Measurements from ENCODE around the gene OOSP1.
"Not testable (repeated sequence)": the region's sequence is repeated elsewhere in the genome, so short reads cannot be mapped to it uniquely, and the experiment has no call there.

Gene OOSP1

DNA sequence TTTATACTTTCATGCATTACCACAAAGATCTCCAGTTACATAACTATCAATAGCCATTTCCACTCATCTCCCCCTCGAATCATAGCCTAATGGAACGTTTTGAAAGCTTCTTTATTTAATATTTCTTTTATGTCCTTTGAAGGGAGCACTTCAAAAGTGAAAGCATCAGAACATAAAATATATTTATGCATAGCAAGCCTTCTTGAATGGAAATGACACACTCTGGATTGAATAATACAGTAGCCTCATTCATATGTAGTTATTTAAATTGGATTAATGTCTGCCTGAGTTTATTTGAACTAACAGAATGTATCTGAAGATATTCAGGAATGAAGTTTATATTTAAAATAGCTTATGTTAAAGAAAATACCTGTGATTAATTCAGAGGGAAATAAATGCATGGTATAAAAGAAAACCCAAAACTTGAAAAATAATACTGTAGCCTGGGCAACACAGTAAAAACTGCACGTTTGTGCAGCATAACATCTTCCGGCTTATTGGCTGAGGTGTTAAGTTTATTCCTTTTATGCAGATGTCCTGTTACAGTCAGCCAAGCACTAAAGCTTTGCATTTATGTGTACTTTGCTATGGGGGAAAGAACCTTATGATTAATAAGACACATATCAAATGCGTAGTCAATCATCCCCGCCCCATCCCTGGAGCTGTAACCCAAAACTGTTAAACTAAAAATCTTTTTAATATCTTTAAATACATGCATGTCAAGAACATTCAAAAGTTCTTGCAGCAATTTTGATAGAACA lies 37.7 kb upstream of the OOSP1 start:
- no peak overlapping the region for H3K27ac ChIP-seq (replicated peaks)
- no peak for TF ChIP-seq SPI1 (IDR thresholded peaks at IDR 0.05; ENCODE audit: borderline replicate concordance, low read depth)
- TF ChIP-seq POLR2AphosphoS5 (IDR thresholded peaks at IDR 0.05; ENCODE audit: low read depth): no peak
- no peak for TF ChIP-seq CTCF (IDR thresholded peaks at IDR 0.05; ENCODE audit: insufficient read depth, low read length)
- TF ChIP-seq REST (IDR thresholded peaks at IDR 0.05; ENCODE audit: insufficient replicate concordance, low read depth): no peak
- no peak for TF ChIP-seq GABPA (IDR thresholded peaks at IDR 0.05; ENCODE audit: low read depth)
- no peak for DNase-seq (ENCODE audit: low read depth in 1 of 2, low spot score in 1 of 2)
- H3K27me3 ChIP-seq (ENCODE audit: insufficient read depth, poor library complexity, severe bottlenecking): no peaks in the 10 kb centered on the region
- H3K4me3 ChIP-seq (replicated peaks; ENCODE audit: insufficient read depth, low read length): no peak overlapping the region

DNA sequence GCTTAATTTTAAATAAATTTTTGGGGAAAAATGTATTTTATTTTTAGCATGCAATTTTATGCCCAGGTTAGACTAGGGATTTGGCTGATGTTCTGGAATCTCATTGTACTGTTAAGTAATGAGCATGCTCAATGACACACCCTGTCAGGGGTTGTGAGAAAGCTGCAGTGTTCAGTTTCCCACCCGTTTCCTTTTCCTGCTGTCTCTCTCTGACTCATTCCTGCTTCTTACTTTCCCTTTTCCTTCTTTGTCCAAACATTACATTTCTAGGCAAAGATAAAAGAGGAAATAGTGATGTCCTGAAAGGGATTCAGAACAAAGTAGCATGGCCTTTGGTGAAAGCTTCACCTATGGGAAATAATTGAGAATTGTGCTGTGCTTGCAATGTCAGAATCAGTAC lies 36.9 kb upstream of the OOSP1 start:
- no peak for DNase-seq (ENCODE audit: low read depth in 1 of 2, low spot score in 1 of 2)
- H3K4me3 ChIP-seq (replicated peaks; ENCODE audit: insufficient read depth, low read length): no peak overlapping the region

GRCh38 chr11:59903569-59903968 lies 34.7 kb upstream of the OOSP1 start:
- H3K4me3 ChIP-seq (replicated peaks; ENCODE audit: insufficient read depth, low read length); DNase-seq (ENCODE audit: low read depth in 1 of 2, low spot score in 1 of 2); H3K27me3 ChIP-seq (ENCODE audit: insufficient read depth, poor library complexity, severe bottlenecking); H3K27ac ChIP-seq (replicated peaks): not testable (repeated sequence)

More for the DNA sequence above, 36.9 kb upstream of the OOSP1 start:
- H3K27ac ChIP-seq (replicated peaks): no peak overlapping the region
- TF ChIP-seq CTCF (IDR thresholded peaks at IDR 0.05; ENCODE audit: insufficient read depth, low read length) (no peak), POLR2AphosphoS5 (IDR thresholded peaks at IDR 0.05; ENCODE audit: low read depth) (no peak), GABPA (IDR thresholded peaks at IDR 0.05; ENCODE audit: low read depth) (no peak), SPI1 (IDR thresholded peaks at IDR 0.05; ENCODE audit: borderline replicate concordance, low read depth) (no peak), REST (IDR thresholded peaks at IDR 0.05; ENCODE audit: insufficient replicate concordance, low read depth) (no peak)
- no peaks in the 10 kb centered on the region for H3K27me3 ChIP-seq (ENCODE audit: insufficient read depth, poor library complexity, severe bottlenecking)

- Histone ChIP-seq H3K4me3 (replicated peaks; ENCODE audit: insufficient read depth, low read length) (no peak overlapping the region), H3K27me3 (ENCODE audit: insufficient read depth, poor library complexity, severe bottlenecking) (no peaks in the 10 kb centered on the region), H3K27ac (replicated peaks) (no peak overlapping the region)
- TF ChIP-seq GABPA (IDR thresholded peaks at IDR 0.05; ENCODE audit: low read depth) (no peak), CTCF (IDR thresholded peaks at IDR 0.05; ENCODE audit: insufficient read depth, low read length) (no peak), SPI1 (IDR thresholded peaks at IDR 0.05; ENCODE audit: borderline replicate concordance, low read depth) (no peak), REST (IDR thresholded peaks at IDR 0.05; ENCODE audit: insufficient replicate concordance, low read depth) (no peak), POLR2AphosphoS5 (IDR thresholded peaks at IDR 0.05; ENCODE audit: low read depth) (no peak)
- DNase-seq (ENCODE audit: low read depth in 1 of 2, low spot score in 1 of 2): no peak
Observed at GRCh38 chr11:59918480-59918879, 19.8 kb upstream of the OOSP1 start.
